ENCODE data around the gene MXI1.

DNA sequence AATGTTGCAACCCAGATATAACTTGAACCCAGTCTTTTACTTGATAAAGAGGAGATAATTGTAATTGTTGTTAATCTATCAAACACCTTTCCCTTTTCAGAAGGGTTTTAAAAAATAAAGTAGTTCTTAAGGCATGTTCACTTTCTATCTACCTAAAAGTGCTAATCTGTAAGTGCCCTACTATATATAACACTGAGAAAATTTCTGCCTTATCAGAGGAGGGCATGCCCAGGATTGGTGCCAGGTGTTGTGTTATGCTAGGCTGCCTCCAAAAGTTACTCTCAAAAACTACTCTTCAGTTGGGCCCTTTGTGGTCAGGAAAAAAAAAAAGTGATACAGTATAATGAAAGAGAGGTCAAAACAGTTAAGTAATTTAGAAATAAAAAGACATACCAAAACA, 61.0 kb downstream of the MXI1 start:
- TF ChIP-seq, protein P1, sequence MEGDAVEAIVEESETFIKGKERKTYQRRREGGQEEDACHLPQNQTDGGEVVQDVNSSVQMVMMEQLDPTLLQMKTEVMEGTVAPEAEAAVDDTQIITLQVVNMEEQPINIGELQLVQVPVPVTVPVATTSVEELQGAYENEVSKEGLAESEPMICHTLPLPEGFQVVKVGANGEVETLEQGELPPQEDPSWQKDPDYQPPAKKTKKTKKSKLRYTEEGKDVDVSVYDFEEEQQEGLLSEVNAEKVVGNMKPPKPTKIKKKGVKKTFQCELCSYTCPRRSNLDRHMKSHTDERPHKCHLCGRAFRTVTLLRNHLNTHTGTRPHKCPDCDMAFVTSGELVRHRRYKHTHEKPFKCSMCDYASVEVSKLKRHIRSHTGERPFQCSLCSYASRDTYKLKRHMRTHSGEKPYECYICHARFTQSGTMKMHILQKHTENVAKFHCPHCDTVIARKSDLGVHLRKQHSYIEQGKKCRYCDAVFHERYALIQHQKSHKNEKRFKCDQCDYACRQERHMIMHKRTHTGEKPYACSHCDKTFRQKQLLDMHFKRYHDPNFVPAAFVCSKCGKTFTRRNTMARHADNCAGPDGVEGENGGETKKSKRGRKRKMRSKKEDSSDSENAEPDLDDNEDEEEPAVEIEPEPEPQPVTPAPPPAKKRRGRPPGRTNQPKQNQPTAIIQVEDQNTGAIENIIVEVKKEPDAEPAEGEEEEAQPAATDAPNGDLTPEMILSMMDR (IDR thresholded peaks at IDR 0.05), result no peak
- TF ChIP-seq POLR2A (IDR thresholded peaks at IDR 0.05), result no peak
